ENCODE measurements around the gene ADI1.
"Not testable (repeated sequence)": the region's sequence is repeated elsewhere in the genome, so short reads cannot be mapped to it uniquely, and the experiment has no call there.

ADI1 gene

DNA sequence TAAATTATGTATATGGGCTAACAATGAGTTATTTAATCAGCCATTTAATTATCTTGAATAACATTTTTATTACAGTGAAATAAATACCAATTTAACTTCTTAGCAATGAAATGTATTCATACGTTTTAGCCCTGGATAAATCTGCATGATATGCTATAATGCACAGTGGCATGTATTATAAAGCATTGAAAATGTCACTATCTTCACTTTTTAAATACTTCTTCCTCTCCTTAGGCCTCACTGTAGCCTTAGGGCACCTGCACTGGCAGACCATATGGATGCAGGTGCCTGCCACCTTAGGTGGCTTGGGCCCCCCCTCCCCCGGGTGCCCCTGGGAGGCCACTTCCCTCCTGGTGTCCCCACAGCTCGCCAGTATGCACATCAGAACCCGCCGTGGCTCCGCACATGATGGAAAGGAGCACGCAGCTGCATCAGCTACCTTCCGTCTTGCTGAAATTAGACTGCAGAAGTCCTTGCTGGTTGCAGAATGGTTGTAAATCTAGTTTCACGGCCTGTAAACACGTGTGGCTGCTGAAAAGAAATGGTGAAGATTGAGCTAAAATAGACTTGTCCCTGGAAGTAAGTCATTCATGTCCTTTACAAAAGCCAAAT is 56.7 kb downstream of the ADI1 start:
- no peak for DNase-seq (ENCODE audit: low read depth in 3 of 3)

DNA sequence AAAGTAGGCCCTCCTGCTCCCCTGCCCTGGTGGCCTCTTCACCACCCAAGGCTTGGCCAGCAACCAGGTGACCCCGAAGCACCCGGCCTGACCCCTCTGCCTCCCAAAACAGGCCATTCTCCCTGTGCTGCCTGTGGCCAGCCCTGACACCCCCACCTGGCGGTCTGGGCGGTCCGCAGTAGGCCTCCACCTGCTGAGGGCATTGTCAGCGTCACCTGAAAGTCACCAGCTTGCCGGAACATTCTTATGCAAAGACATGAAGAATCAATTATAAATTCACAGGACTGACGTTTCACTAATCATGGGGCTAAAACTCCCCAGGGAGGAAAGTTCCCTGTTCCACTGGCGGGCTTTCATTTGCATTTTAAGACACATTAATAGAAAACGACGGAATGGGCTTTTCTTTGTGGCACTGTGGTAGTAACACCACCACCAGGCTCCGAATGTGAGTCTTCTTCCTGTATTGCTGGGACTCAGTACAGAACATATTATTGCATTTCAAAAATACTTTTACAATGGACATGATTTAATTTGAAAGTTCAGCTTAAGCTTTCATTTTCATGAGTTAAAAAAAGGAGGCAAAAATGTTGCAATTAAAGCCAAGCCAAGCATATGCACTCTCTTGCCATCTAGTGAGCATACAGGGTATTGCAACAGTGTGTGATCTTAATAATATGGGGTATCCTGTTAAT is 57.4 kb downstream of the ADI1 start:
- peak in 1 of 3 experiments; percentile 22 for DNase-seq (ENCODE audit: low read depth in 3 of 3)

DNA sequence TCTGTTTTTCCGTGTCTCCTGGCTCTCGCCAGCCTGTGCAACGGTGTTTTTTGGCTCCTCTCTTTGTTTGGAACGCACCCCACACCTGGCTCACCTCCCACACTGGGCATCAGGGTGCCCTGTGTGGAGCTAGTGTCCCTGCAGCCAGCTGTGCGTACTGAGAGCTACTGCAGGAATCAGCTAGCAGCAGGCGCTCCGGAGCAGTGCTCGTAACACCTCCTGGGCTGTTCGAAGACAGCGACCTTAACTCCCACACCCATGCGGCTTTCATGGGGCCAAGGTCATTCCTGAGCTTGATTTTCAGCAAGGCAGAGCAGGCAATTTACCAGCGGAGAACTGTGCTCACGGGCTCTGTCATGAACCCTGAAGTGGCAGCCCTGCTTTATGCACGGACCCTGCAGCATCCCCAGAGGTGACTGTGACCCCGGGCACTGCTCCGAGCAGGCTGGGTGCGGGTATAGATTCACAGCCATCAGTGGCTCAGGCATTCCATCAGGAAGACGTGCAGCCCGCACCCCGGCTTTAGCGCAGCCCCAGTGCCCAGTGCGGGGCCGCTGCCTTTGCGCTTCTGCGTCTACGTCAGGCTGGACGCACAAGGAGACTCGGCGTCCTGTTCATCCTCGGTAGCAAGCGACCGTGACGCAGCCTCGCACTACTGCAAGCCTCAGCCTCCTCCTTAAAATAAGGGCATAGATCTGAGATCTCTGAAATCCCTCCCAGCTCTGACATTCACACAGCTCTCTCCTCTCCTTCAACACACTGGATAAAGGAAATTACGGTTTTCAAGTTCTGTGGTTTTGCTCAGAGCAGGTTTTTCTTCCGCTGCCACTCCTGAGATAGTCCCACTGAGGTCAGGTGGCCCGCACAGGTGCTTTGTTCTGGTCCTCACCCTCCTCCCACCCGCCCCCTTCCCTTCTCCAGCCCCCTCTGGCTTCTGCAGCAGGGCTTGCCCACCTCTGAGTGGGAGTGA is 58.2 kb downstream of the ADI1 start:
- DNase-seq (ENCODE audit: low read depth in 3 of 3) = no peak

DNA sequence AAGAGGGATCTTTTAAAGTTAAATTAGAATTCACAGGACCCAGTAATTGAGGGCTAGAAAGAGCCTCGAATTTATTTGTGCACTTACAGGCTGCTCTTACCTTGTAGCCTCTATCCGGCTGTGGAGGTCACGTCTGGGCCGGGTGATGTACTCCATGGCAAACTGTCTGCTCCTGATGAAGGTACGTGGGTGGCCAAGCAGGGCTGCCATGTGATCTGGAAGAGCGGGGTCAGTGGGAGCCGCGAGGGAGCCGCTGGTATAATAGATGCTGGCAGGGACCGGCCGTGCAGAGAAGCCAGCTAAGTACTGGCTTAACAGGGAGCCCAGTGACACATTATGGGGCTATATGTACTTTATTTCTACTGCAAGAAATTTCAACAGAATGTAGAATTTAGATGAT is 59.2 kb downstream of the ADI1 start:
- DNase-seq (ENCODE audit: low read depth in 3 of 3) = no peak

DNA sequence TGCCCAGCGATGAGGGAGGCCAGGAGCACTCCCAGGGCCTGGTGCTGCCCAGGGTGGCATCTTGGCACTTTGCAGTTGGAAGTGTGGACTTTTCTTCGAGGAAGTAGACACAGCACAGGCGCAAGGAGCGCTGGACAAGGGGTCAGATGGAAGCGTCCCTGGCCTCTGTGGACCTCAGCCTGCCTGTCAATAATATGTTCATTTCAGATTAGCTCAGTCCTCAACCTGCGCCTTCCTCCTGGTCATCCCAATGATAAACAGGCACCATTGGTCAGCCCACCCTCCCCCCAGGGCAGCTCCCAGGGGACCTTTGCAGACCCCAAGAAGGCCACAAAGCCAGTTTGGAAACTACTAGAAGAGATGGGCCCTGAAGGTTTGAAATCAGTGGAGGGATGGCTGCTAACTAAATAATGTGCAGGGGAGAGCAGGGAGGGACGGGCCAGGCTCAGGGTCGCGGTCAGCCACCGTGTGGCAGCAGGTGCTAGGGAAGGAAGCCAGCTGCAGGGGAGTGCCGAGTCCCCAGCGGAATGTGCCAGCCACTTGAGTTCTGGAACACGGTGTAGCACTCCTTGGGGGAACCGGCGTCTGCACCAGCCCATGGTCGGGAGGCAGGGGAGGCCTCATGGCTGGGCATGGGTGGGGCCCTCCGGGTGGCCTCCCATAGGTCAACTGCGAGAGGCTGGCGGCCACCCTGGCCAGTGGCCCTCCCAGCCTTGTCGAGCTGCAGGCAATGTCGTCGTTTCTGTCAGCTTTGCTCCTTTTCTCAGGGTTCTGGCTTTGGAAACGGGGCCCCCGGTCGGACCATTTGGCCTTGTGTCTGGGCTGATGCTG is 59.9 kb downstream of the ADI1 start:
- no peak for DNase-seq (ENCODE audit: low read depth in 3 of 3)

DNA sequence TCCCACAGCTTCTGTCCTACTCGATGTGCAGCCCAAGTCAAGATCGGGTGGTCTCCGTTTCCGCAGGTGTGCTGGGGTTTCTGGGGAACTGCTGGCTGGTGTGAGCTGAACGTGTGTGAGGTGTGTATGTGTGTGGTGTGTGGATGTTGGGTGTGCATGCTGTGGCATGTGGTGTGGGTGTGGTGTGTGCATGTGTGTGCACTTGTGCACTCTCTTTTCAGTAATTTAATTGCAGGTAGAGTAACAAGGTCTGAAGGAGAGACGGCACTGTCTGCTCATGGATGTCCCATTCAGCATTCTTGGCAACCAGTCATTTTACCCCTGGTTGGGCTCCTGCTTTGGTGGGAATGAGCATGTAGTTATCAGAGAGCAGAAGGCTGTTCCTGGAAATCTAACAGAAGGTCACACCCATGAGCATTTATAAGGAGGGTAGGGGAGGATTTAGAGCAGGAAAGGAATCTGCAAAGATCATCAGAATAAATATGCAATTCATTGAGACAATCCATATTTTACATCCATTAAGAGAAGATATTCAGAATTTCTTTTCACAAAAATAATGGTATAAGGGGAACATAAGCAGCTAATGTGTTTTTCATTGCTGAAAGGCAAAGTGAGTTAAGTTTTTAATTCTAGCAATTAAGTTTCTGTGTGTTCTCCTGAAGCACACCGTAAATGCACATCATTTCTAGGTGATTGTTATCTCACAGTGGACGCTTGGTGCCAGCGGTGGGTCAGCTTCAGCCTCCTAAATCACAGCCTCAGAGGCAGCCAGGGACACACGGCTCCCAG is 60.7 kb downstream of the ADI1 start:
- no peak for DNase-seq (ENCODE audit: low read depth in 3 of 3)

DNA sequence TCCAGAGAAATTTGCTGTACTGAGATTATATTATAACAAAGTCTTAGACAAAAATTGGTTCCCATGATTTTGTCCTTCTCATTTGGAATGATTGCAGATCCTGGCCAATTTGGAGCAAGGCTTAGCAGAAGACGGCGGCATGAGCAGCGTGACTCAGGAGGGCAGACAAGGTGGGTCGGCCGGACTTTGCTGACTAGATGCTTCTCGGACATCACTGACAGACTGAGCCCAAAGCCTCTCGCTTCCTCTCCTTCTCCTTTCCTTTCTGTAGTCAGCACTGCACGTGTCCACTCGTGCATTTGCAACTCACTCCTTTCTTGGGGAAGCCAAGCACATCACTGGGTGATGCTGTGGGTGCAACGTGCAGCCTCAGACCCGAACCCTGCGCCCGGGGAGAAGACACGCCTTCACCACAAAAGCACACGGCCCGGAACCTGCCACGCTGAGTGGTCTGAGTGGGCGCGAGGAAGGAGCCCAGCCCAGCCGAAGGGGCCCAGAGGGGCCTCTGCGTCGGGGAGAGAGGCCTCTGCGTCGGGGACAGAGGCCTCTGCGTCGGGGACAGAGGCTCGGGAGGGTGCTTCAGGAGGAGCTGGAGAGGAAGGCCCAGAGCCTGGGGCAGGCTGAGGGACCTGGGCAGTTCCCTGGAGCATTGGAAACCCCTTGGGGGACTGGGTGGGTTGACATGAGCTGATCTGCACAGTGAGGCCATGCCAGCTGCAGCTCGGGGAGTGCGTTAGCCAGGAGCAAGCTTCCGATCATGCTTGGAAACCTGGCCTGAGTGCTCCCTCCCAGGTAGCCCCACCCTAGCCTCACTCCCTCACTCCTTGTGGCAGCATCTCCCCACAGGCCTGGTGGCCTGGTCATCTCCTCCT is 61.6 kb downstream of the ADI1 start:
- DNase-seq (ENCODE audit: low read depth in 3 of 3) = no peak

DNA sequence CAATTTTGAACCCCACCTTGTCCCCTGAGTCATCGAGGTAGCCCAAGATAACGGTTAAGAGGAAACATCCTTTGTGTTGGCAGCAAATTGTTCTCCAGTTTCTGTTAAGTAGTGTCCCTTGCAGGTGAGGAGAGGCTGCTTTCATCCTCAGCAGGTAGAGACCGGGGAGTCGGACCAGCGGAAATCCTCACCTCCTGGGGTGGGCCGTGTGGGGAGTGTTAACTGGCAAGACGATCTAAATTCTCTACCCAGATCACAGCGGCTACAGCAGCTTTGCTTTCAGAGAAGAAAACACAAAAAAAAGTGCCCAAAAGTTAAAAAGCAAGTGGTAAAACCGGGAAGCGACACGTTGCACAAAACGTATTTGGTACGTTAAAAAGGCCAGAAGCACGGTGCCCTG is 63.2 kb downstream of the ADI1 start:
- no peak for DNase-seq (ENCODE audit: low read depth in 3 of 3)

DNA sequence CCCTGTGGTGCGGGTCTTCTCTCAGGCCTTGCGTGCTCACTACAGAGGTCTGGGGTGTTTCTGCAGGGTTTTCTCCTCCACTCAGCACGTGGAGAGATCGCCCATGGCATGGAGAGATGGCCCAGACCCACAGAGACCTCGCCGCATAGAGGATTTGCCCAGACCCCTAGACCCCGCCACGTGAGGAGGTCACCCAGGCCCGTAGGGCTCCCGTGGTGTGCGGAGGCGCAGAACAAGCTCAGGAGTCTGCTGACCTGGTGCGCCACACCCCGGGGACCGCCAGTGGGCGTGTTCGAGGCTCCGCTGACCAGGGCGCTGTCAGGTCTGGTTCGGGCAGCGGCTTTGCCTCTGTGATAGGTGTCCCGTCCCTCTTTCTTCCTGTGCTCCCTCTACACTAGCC is 64.5 kb downstream of the ADI1 start:
- no peak for DNase-seq (ENCODE audit: low read depth in 3 of 3)

DNA sequence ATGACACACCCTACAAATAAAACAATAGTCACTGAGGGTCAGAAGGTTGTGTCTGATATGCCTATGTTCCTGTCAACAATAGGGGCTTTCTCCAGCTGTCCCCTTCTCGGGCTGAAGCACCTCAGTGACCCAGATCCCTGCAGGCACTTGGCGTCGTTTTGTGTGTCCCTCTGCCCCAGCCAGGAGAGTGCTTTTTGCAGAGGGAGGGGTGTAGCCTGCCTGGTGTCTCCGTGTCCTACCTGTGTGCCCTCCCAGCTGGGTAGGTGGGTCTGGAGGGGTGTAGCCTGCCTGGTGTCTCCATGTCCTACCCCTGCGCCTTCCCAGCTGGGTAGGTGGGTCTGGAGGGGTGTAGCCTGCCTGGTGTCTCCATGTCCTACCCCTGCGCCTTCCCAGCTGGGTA is 65.3 kb downstream of the ADI1 start:
- DNase-seq (ENCODE audit: low read depth in 3 of 3) = not testable (repeated sequence)

DNA sequence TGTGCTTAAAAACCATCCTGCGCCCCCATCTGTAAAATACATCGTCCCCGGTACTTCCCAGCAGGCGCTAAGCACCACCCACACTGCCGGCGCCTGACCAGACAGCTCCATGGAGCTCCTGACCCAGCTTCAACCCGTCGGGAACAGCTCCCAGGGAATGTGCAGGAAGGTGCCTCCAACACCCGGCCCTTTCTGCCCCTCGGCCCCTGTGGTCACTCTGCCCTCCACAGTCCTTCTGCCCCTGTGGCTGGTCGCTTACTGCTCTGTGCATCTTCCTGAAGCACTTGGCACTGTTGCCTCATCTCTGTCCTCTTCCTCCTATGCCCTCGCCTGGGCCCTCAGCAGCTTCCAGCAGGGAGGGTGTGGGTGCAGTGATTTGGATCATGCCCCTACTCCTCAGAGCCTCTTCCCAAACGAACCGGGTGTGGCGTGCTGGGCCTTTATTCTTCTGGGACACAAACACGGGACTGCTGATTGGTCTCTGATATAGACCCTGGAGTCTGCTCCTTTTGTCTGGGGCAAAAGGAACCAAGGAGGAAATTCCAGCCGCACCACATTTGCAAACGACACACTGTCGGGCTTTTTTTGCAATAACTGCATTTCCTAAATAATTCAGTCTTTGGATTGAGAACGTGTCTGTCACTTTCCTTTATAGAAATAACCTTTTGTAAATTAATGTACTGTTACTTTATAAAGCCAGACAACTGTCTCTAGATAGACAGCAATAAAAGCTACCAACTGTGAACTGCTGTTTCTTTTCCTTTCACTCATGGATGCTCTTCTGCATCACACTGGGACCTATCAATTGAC is 65.9 kb downstream of the ADI1 start:
- DNase-seq (ENCODE audit: low read depth in 3 of 3) = no peak

DNA sequence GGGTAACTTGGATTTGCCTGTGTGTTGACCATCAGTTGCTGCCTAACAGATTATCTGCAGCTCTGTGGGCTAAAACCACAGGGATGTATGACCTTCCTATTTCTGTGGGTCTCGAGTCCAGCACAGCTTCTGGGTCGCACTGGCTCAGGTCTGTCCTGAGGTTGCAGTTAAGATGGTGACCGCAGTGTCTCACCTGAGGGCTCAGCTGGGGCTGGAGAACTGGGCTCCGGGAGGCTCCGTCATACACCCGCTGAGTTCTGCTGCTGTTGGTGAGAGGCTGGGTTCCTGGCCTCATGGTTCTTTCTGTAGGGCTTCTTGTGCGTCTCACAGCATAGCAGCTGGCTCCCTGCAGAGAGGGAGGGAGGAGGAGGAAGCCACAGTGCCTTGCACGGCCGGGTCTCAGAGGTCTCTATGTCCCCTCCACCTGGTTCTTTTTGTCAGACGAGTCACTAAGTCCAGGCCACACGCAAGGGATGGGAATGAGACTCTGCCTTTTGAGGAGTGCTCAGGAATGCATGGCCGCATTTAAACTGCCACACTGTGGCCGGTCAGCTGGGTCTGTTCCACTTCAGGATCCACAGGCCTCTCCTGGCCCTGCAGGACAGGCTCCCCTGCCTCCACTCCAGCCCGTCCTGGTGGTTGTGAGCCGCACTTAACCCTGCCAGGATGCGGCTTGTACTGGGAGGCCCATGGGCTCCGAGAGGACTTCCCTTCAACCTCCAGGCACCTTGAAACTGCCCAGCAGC is 67.2 kb downstream of the ADI1 start:
- DNase-seq (ENCODE audit: low read depth in 3 of 3) = no peak

DNA sequence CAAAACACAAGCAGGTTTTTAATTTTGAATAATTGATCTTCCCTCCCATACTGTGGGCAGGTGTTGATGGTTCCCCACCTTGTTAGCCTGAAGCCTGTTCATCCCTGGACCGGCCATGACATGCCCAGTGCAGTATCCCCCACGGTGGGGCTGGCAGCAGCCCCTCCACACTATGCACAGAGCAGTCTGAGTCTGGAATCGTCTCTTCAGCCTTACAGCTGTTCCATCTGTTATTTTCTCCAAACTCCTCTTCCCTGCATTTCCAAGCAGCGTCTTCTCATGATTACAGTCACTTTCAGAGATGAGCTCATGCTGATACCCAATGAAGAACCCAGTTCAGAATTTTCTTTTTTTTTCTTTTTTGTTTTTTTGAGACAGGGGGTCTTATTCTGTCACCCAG is 68.2 kb downstream of the ADI1 start:
- DNase-seq (ENCODE audit: low read depth in 3 of 3) = no peak

DNA sequence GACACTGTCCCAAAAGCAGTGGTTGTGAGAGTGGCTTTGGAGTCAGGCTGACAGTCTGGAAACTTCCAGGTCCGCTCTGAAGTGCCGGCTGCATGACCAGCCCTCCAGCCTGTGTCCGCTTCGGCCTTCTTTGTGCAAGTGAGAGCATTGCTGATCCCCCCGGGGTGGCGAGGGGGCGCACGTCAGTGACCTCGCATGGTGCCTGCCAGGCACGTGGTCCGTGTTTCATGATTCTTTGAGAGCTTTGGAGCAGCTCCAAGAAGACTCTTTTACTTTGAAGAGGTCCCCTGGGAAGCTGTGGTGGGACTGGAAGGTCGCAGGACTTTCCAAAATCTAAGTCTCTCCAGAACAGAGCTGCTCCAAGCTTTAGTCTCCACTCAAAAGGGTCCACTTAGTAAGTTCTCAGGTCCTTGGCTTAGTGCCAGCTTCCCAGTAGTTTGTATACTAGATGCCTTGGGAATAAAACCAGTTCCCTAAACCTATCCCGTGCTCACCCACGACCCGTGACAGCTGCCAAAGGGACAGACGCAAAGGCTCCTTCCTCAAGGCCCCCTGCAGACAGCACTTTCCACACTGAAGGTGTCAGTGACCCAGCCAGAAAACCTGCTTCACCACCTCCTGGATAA is 68.8 kb downstream of the ADI1 start:
- no peak for DNase-seq (ENCODE audit: low read depth in 3 of 3)

DNA sequence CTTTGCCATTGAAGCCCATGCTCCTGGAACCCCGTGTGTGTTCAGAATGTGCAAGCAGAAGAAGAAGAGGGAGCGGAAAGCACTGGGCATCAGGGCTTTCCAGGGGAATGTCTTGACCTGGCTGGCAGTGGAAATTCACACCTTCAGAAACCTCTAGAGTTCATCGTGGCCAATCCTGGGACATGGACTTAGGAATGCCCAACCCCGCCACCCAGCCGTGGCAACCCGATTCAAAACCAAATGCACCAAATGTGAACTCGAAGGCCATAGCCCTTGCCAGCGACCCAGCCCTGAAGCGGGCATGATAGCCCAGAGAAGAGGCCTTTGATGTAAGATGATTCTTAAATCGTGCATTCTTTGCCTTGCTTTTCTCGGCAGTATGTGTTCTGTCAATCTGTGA is 69.4 kb downstream of the ADI1 start:
- no peak for DNase-seq (ENCODE audit: low read depth in 3 of 3)

DNA sequence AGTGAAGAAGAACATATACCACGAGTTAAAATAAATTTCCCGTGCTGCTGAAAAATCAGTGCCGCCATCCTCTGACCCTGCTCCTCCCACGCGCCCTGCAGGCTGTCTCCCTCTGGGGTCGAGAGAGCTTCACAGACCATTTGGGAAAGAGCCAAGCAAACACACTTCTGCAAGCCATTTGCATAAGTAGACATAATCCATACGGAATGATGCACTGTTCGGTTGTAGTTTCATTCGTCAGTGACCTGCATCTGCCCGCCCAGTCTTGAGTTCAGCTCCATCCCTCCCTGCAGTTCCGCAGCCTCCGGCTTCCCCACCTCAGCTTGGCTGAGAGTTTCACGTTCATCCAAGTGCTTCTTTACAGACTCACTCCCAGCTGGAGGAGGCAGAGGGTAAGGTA is 70.2 kb downstream of the ADI1 start:
- no peak for DNase-seq (ENCODE audit: low read depth in 3 of 3)

DNA sequence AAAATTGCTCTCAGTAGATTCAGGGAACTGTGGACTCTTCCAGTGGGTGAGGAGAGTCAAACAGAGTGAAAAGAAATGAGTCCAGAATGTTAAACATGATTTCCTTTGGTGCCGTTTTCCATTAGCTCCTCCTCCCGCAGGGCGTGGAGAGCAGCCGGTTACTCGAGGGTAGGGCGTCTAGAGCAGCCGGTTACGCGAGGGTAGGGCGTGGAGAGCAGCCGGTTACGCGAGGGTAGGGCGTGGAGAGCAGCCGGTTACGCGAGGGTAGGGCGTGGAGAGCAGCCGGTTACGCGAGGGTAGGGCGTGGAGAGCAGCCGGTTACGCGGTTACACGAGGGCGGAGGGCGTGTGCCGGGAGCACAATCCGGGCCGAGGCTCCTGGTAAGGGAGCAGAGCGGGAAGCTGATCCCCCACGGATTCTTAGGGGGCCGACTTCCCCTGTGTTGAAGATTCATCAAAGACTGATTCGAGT is 70.9 kb downstream of the ADI1 start:
- not testable (repeated sequence) for DNase-seq (ENCODE audit: low read depth in 3 of 3)

DNA sequence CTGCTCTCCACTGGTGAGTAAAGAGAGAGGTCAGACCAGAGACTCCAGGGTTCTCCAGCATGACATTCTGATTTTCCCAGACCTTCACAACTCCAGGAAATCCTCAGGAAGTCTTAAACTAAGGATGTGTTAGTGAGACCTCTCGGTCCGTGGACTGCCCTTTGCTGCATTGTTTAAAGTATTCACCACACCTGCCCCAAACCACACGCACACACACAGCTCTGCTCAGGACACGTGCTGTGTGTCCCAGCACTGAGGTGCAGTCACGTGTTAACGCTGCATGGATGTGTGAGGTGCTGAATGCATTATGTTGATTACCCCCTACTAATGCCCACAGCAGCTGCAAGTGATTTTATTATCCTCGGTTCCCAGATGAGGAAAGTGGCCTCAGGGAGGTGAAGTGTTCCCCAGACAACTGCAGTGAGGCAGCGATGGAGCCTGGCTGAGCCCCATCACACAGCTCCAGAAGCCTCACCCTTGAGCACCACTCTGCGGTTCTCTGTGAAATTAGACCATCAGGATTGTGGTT is 71.5 kb downstream of the ADI1 start:
- DNase-seq (ENCODE audit: low read depth in 3 of 3) = no peak

Measured in stimulated activated CD4-positive, alpha-beta T cell treated with anti-CD3 and anti-CD28 coated beads, TNF-alpha, amount 100 ng/mL, for 24 hours (primary cell).